OCI-LY3 (cell line): ENCODE data around the gene TBC1D22B.

Source experiments
- H2AFZ ChIP-seq: fragments of 200-600, 300-600 bp; shearing (Covaris generic); 2 replicates; pipeline ENCODE4 v1.6.0; 2014; ENCODE audit warnings: antibody characterized with exemption, low read depth, low read length
- H3K27ac ChIP-seq: fragments of 200-600, 300-600 bp; sonication (generic); 2 replicates; pipeline ENCODE4 v1.5.1; 2014; ENCODE audit warnings: mild to moderate bottlenecking, low read length, moderate library complexity, mixed read lengths
- H3K27me3 ChIP-seq: fragments of 200-600, 300-600 bp; sonication (generic); 2 replicates; pipeline ENCODE4 v1.6.1; 2014; ENCODE audit warnings: low read depth, low read length, mixed read lengths
- H3K36me3 ChIP-seq: fragments of 200-600, 300-600 bp; sonication (generic); replicated peaks from 2 replicates; pipeline ENCODE3; 2014; ENCODE audit warnings: low read depth, low read length, mixed read lengths
- H3K4me1 ChIP-seq: fragments of 300-600, 200-600 bp; sonication (generic); 2 replicates; pipeline ENCODE4 v1.6.1; 2014; ENCODE audit warnings: low read length, mixed read lengths
- H3K4me2 ChIP-seq: fragments of 200-600, 300-600 bp; sonication (generic); 2 replicates; pipeline ENCODE4 v1.6.1; 2014; ENCODE audit warnings: low read length, mixed read lengths
- H3K4me3 ChIP-seq: fragments of 300-600, 200-600 bp; sonication (generic); 2 replicates; pipeline ENCODE4 v1.5.1; 2014; ENCODE audit warnings: antibody characterized with exemption, mild to moderate bottlenecking, low read length, moderate library complexity
- H3K79me2 ChIP-seq: fragments of 300-600, 200-600 bp; shearing (Covaris generic); 2 replicates; pipeline ENCODE4 v1.6.1; 2014; ENCODE audit warnings: mild to moderate bottlenecking, low read length, mixed read lengths
- H3K9ac ChIP-seq: fragments of 300-600, 200-600 bp; shearing (Covaris generic); 2 replicates; pipeline ENCODE4 v1.6.0; 2014; ENCODE audit warnings: mild to moderate bottlenecking, low read length, moderate library complexity
- H3K9me3 ChIP-seq: fragments of 200-600, 300-600 bp; shearing (Covaris generic); 2 replicates; pipeline ENCODE4 v1.6.1; 2014; ENCODE audit warnings: low read length, mixed read lengths; ENCODE audit not compliant: insufficient read depth
- H4K20me1 ChIP-seq: fragments of 200-600, 300-600 bp; sonication (generic); 2 replicates; pipeline ENCODE4 v1.6.1; 2016; ENCODE audit warnings: low read length, mixed read lengths; ENCODE audit not compliant: insufficient read depth
- EZH2phosphoT487 ChIP-seq: fragments of 200-600 bp; shearing (Covaris generic); IDR thresholded peaks from 2 replicates; pipeline ENCODE4 v1.6.1; 2018; ENCODE audit warnings: antibody characterized with exemption, mixed run types, low read depth
- TF ChIP-seq, protein P1 (sequence below): fragments of 200-600, 300-600 bp; sonication (generic); IDR thresholded peaks from 2 replicates; pipeline ENCODE4 v1.5.1; 2014; ENCODE audit warnings: antibody characterized with exemption, low read length, low read depth

Gene TBC1D22B

DNA sequence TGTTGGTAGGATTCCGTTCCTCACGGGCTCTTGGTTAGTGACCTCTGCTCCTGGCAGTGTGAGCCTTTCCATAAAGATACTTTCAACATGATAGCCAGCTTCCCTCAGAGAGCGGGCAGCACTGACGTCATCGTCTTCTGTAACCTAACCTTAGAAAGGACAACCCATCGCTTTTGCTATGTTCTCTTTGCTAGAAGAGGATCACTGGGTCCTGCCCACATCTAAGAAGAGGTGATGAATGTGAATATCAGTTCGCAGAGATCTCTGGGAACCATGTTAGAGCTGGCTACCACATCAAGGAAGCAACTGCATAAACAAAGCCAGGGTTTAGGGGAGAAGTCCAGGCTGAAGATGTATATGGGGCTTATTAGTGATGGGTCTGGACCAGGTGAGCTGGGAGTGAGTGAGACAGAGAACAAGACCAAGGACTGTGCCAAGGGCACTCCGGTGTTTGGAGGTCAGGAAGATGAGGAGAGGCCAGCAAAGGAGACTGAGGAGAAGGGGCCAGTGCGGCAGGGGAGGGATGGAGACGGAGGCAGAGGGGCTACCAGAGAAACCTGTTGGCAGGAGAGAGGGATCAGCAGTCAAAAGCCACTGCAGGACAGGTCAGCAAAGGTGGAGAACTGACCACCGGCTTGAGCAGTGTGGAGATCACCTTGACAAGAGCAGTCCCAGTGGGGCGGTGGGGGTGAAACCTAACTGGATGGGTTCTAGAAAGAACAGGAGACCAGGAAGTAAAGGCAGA lies 47.9 kb upstream of the TBC1D22B start:
- peak overlapping the region; percentile 22 for H3K27ac ChIP-seq
- H3K4me1 ChIP-seq, result peaks cover 58% of the 10 kb centered on the region
- no peak overlapping the region for H3K4me3 ChIP-seq
- H3K27me3 ChIP-seq, result no peaks in the 10 kb centered on the region
- H3K9me3 ChIP-seq, result no peaks in the 10 kb centered on the region
- H3K79me2 ChIP-seq, result no peaks in the 10 kb centered on the region
- H4K20me1 ChIP-seq, result no peaks in the 10 kb centered on the region
- peak overlapping the region; percentile 31; the same call in 1 of the 2 replicates for H3K9ac ChIP-seq
- H2AFZ ChIP-seq, result peak overlapping the region; percentile 56
- no peaks in the 10 kb centered on the region for H3K36me3 ChIP-seq
- TF ChIP-seq EZH2phosphoT487, result no peak
- TF ChIP-seq, protein P1, sequence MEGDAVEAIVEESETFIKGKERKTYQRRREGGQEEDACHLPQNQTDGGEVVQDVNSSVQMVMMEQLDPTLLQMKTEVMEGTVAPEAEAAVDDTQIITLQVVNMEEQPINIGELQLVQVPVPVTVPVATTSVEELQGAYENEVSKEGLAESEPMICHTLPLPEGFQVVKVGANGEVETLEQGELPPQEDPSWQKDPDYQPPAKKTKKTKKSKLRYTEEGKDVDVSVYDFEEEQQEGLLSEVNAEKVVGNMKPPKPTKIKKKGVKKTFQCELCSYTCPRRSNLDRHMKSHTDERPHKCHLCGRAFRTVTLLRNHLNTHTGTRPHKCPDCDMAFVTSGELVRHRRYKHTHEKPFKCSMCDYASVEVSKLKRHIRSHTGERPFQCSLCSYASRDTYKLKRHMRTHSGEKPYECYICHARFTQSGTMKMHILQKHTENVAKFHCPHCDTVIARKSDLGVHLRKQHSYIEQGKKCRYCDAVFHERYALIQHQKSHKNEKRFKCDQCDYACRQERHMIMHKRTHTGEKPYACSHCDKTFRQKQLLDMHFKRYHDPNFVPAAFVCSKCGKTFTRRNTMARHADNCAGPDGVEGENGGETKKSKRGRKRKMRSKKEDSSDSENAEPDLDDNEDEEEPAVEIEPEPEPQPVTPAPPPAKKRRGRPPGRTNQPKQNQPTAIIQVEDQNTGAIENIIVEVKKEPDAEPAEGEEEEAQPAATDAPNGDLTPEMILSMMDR, result no peak
- H3K4me2 ChIP-seq, result peak overlapping the region; percentile 14

DNA sequence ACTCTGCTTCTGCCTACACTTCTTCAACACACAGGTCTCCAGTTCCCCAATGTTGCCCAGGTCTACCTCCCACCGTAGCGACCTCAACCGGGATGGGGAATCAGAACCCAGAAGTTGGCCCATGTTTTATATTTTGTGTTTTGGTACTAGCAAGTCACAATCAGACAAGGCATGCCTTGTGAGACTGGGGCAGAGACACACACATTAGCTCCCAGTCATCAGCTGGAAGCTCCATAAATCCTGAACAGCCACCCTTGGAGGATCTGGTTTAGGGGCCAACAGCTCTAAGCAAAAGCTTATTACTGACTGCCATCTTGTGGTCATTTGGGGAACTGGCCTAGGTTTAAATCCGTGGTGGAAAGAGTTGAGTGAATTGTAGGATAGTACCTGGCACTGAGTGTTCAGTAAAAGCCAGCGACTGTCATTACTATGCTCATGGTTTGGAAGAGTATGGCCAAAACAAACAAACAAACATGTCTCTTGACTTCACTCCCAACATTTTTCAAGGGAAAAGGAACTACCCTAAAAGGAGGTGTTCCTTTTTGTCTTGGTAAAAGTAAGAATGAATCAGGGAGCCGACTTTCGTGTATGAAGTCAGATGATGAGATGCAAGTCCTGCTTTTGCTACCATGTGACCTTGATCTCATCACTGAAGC lies 47.1 kb upstream of the TBC1D22B start:
- no peaks in the 10 kb centered on the region for H3K36me3 ChIP-seq
- H3K9ac ChIP-seq, result peak overlapping the region; percentile 31; the same call in 1 of the 2 replicates
- H2AFZ ChIP-seq, result peak overlapping the region; percentile 56; the same call in 1 of the 2 replicates
- no peaks in the 10 kb centered on the region for H3K79me2 ChIP-seq
- peak overlapping the region; percentile 38 for H3K4me2 ChIP-seq
- H4K20me1 ChIP-seq, result no peaks in the 10 kb centered on the region
- TF ChIP-seq, protein P1, result peak; percentile 99
- no peak for TF ChIP-seq EZH2phosphoT487
- peak overlapping the region; percentile 22; the same call in 1 of the 2 replicates for H3K27ac ChIP-seq
- peaks cover 52% of the 10 kb centered on the region for H3K4me1 ChIP-seq
- no peaks in the 10 kb centered on the region for H3K27me3 ChIP-seq
- no peaks in the 10 kb centered on the region for H3K9me3 ChIP-seq
- no peak overlapping the region for H3K4me3 ChIP-seq

DNA sequence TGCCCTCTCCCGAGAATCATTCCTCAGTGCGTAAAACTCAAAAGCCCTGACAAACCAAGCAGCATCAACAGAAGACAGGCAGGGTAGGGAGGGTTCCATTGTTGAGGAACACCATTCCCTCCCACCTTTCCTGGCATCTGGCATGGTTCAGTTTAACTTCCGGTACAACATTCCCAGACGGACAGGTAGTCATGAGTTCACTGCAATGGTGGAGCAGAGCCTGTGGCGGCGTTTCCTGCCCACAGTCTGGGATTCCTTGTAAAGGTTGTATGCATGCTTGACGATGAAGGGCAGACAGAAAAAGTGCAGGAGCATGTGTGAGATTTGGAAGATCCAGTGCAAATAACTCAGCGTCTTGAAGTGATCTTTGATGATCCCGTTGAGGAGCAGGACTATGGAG lies 45.3 kb upstream of the TBC1D22B start:
- no peaks in the 10 kb centered on the region for H3K27me3 ChIP-seq
- H3K36me3 ChIP-seq, result no peaks in the 10 kb centered on the region
- no peaks in the 10 kb centered on the region for H3K9me3 ChIP-seq
- H4K20me1 ChIP-seq, result no peaks in the 10 kb centered on the region
- H3K27ac ChIP-seq, result no peak overlapping the region
- H3K9ac ChIP-seq, result no peak overlapping the region
- no peak overlapping the region for H2AFZ ChIP-seq
- H3K79me2 ChIP-seq, result no peaks in the 10 kb centered on the region
- no peak for TF ChIP-seq EZH2phosphoT487
- TF ChIP-seq, protein P1, result no peak
- no peak overlapping the region for H3K4me3 ChIP-seq
- H3K4me1 ChIP-seq, result peaks cover 34% of the 10 kb centered on the region
- no peak overlapping the region for H3K4me2 ChIP-seq

DNA sequence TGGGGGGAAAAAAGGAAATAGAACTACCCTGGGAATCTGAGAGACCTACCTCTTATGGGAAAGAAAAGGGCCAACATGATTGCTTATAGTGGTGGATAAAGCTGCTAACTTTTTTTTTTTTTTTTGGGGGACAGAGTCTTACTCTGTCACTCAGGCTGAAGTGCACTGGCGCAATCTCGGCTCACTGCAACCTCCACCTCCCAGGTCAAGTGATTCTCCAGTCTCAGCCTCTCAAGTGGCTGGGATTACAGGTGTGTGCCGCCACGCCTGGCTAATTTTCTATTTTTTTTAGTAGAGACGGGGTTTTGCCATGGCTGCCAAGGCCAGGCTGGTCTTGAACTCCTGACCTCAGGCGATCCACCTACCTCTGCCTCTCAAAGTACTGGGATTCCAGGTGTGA lies 39.5 kb upstream of the TBC1D22B start:
- H4K20me1 ChIP-seq, result no peaks in the 10 kb centered on the region
- H3K79me2 ChIP-seq, result no peaks in the 10 kb centered on the region
- H3K4me2 ChIP-seq, result no peak overlapping the region
- no peaks in the 10 kb centered on the region for H3K36me3 ChIP-seq
- no peak overlapping the region for H3K27ac ChIP-seq
- H3K27me3 ChIP-seq, result no peaks in the 10 kb centered on the region
- no peak overlapping the region for H3K4me3 ChIP-seq
- no peak overlapping the region for H3K9ac ChIP-seq
- H2AFZ ChIP-seq, result no peak overlapping the region
- H3K9me3 ChIP-seq, result no peaks in the 10 kb centered on the region
- peaks cover 13% of the 10 kb centered on the region for H3K4me1 ChIP-seq
- TF ChIP-seq EZH2phosphoT487, result no peak
- TF ChIP-seq, protein P1, result no peak
